Endodermal cell (in vitro differentiated cells): ENCODE results near the gene TFAP2D. TPM values are rescaled to one million over a fixed set of nuclear protein-coding genes. Genes with fewer than 3 reads are reported as not detected.

ENCODE experiments used
- DNase-seq: peaks from one replicate; pipeline ENCODE4 v3.0.0-alpha.2; 2017
- H3K27ac ChIP-seq: 2 replicates; pipeline ENCODE4 v1.5.1; 2013; ENCODE audit warnings: mild to moderate bottlenecking, low read depth, low read length, moderate library complexity
- H3K27me3 ChIP-seq: 2 replicates; pipeline ENCODE4 v1.6.1; 2013; ENCODE audit warnings: mild to moderate bottlenecking, low read length, moderate library complexity; ENCODE audit not compliant: insufficient read depth, control insufficient read depth, poor library complexity, severe bottlenecking
- H3K36me3 ChIP-seq: 2 replicates; pipeline ENCODE4 v1.7.0; 2013; ENCODE audit warnings: mild to moderate bottlenecking, low read length, moderate library complexity; ENCODE audit not compliant: control insufficient read depth, insufficient read depth
- H3K4me1 ChIP-seq: one replicate; pipeline ENCODE4 v1.7.0; 2013; ENCODE audit warnings: low read length; ENCODE audit not compliant: control insufficient read depth, insufficient read depth
- H3K4me3 ChIP-seq: 2 replicates; pipeline ENCODE4 v1.5.1; 2013; ENCODE audit warnings: mild to moderate bottlenecking, low read length, moderate library complexity
- H3K9ac ChIP-seq: 2 replicates; pipeline ENCODE4 v1.6.1; 2013; ENCODE audit warnings: mild to moderate bottlenecking, low read length, moderate library complexity; ENCODE audit not compliant: poor library complexity, severe bottlenecking; ENCODE audit errors: extremely low read depth
- H3K9me3 ChIP-seq: 2 replicates; pipeline ENCODE4 v1.6.1; 2013; ENCODE audit warnings: mild to moderate bottlenecking, low read length, moderate library complexity; ENCODE audit not compliant: control insufficient read depth
- H3K27ac Mint-ChIP-seq: 2 replicates; pipeline ENCODE4 v1.8.0; 2020; ENCODE audit warnings: mixed read lengths
- H3K27me3 Mint-ChIP-seq: 2 replicates; pipeline ENCODE4 v1.8.0; 2021; ENCODE audit warnings: mild to moderate bottlenecking, mixed read lengths; ENCODE audit not compliant: insufficient read depth
- H3K36me3 Mint-ChIP-seq: 2 replicates; pipeline ENCODE4 v1.8.0; 2020; ENCODE audit warnings: low read depth, mixed read lengths
- H3K4me1 Mint-ChIP-seq: 2 replicates; pipeline ENCODE4 v1.8.0; 2020; ENCODE audit warnings: mixed read lengths
- H3K4me3 Mint-ChIP-seq: 2 replicates; pipeline ENCODE4 v1.8.0; 2020; ENCODE audit warnings: mild to moderate bottlenecking, moderate library complexity, mixed read lengths
- H3K9me3 Mint-ChIP-seq: 2 replicates; pipeline ENCODE4 v1.8.0; 2020; ENCODE audit warnings: mild to moderate bottlenecking, mixed read lengths
- CTCF ChIP-seq: fragments of 200-600 bp; sonication (generic); conservative IDR thresholded peaks from 2 replicates; pipeline ENCODE4 v1.5.0; 2021; ENCODE audit warnings: antibody characterized with exemption, mild to moderate bottlenecking
- WGBS, 2 experiments: methylation state at CpG; one replicate each; pipeline versions ENCODE4 v1.1.5 to v1.1.7; 2013; ENCODE audit warnings: missing lambda C conversion rate in 2 of 2, mixed read lengths in 1 of 2; ENCODE audit not compliant: insufficient coverage in 1 of 2, insufficient read length in 1 of 2; 5-methylcytosine and 5-hydroxymethylcytosine counted together
- long read RNA-seq, 4 experiments: library from polyadenylated mRNA in 2 of 4; library from RNA in 1 of 4; library from capped mRNA in 1 of 4; stranded (forward) in 3 of 4; unstranded in 1 of 4; transcript quantifications; one replicate each; pipeline ENCODE4 v2.0.0, GENCODE V29; 2020 to 2021; ENCODE audit warnings: inconsistent platforms in 1 of 4
- polyA plus RNA-seq, 2 experiments: library from polyadenylated mRNA; stranded (reverse); fragments of 50-300 nt; gene quantifications; one replicate each; pipeline ENCODE4 v1.2.3, GENCODE V29; 2013
- total RNA-seq, 2 donors: library from RNA; stranded (reverse); fragmentation: NEBNext Ultra II Directional in 1 of 2; extraction: Animal tissue kit (Norgen Biotek cat#: 25700) in 1 of 2; gene quantifications; 2 replicates in 1 of 2; 3 replicates in 1 of 2; pipeline ENCODE4 v1.2.1, GENCODE V29; 2021

The TFAP2D gene
- total RNA-seq, result not detected
- not detected for polyA plus RNA-seq (2013, experiment 1 of 2)
- polyA plus RNA-seq (2013, experiment 2 of 2), result not detected
- long read RNA-seq, experiment 1, result 0 reads
- long read RNA-seq, experiment 2, result 0 reads
- long read RNA-seq, experiment 3, result 0 reads
- long read RNA-seq, experiment 4, result 0 reads

GRCh38 chr6:50713226-50713625 is at the start of gene TFAP2D:
Gene TFAP2D (plus strand): TSS chr6:50713526. CDS start chr6:50714056, 530 bp downstream.
- peak within 1 kb of the TSS; percentile 79 for H3K4me3 ChIP-seq
- H3K4me1 Mint-ChIP-seq, result peaks cover 19% of the 10 kb centered on the region
- peak within 1 kb of the TSS; percentile 64 for H3K4me3 Mint-ChIP-seq
- H3K36me3 Mint-ChIP-seq, result no peaks in the 10 kb centered on the region
- peaks cover 100% of the 10 kb centered on the region for H3K27me3 Mint-ChIP-seq
- no peak for TF ChIP-seq CTCF
- H3K9me3 ChIP-seq, result no peaks in the 10 kb centered on the region
- peaks cover 100% of the 10 kb centered on the region for H3K27me3 ChIP-seq
- H3K9me3 Mint-ChIP-seq, result no peaks in the 10 kb centered on the region
- H3K27ac Mint-ChIP-seq, result no peak within 1 kb of the TSS
- no peak for DNase-seq
- WGBS, 2 experiments, result 19% methylated on average over 4 of the region's 4 CpGs; no CpG with 5 or more reads in 1 of the 2 experiments
- no peaks in the 10 kb centered on the region for H3K36me3 ChIP-seq
- no peak within 1 kb of the TSS for H3K9ac ChIP-seq
- no peak within 1 kb of the TSS for H3K27ac ChIP-seq
- no peaks in the 10 kb centered on the region for H3K4me1 ChIP-seq

GRCh38 chr6:50663806-50664205 is 49.5 kb upstream of the TFAP2D start:
- H3K27ac ChIP-seq, result no peak overlapping the region
- no peaks in the 10 kb centered on the region for H3K9me3 ChIP-seq
- no peak for DNase-seq
- WGBS, 2 experiments, result 91% methylated on average over 1 of the region's 1 CpG; no CpG with 5 or more reads in 1 of the 2 experiments
- H3K27me3 ChIP-seq, result no peaks in the 10 kb centered on the region
- TF ChIP-seq CTCF, result no peak
- Mint-ChIP-seq H3K27me3 (no peaks in the 10 kb centered on the region), H3K4me3 (no peak overlapping the region), H3K4me1 (peaks cover 9% of the 10 kb centered on the region), H3K9me3 (no peaks in the 10 kb centered on the region), H3K36me3 (no peaks in the 10 kb centered on the region), H3K27ac (no peak overlapping the region)
- H3K36me3 ChIP-seq, result no peaks in the 10 kb centered on the region
- H3K4me3 ChIP-seq, result no peak overlapping the region
- H3K9ac ChIP-seq, result no peak overlapping the region
- no peaks in the 10 kb centered on the region for H3K4me1 ChIP-seq

GRCh38 chr6:50666089-50666488 is 47.2 kb upstream of the TFAP2D start:
- Mint-ChIP-seq H3K27me3 (no peaks in the 10 kb centered on the region), H3K4me1 (peaks cover 9% of the 10 kb centered on the region)
- WGBS, 2 experiments, result 95% methylated on average over 1 of the region's 3 CpGs; no CpG with 5 or more reads in 1 of the 2 experiments

More at GRCh38 chr6:50666089-50666488, 47.2 kb upstream of the TFAP2D start:
- Histone ChIP-seq H3K9ac (no peak overlapping the region), H3K36me3 (no peaks in the 10 kb centered on the region), H3K9me3 (no peaks in the 10 kb centered on the region), H3K27ac (no peak overlapping the region), H3K27me3 (no peaks in the 10 kb centered on the region), H3K4me1 (no peaks in the 10 kb centered on the region), H3K4me3 (no peak overlapping the region)
- DNase-seq, result no peak
- H3K27ac Mint-ChIP-seq, result no peak overlapping the region
- no peaks in the 10 kb centered on the region for H3K36me3 Mint-ChIP-seq
- H3K9me3 Mint-ChIP-seq, result no peaks in the 10 kb centered on the region
- H3K4me3 Mint-ChIP-seq, result no peak overlapping the region
- TF ChIP-seq CTCF, result no peak
